SK-N-SH treated with all-trans-retinoic acid at 6 μM for 48 hours (cell line): ENCODE measurements around the gene SLC13A2.

Source experiments
- ATAC-seq: fragments of 200-7000 bp; cut with Tn5 transposase; 3 replicates; pipeline ENCODE4 v1.9.1; 2020; ENCODE audit warnings: mild to moderate bottlenecking, moderate library complexity
- BACH2 ChIP-seq: fragments of 250-450 bp; sonication (Bioruptor Pico); IDR thresholded peaks from 2 replicates; pipeline ENCODE4 v1.9.0; 2021; ENCODE audit warnings: mild to moderate bottlenecking, borderline replicate concordance
- CREB5 ChIP-seq: fragments of 250-450 bp; sonication (Bioruptor Pico); IDR thresholded peaks from 2 replicates; pipeline ENCODE4 v1.5.1; 2020; ENCODE audit warnings: low read depth, mild to moderate bottlenecking, moderate library complexity
- CSDC2 ChIP-seq: fragments of 250-450 bp; sonication (Bioruptor Pico); IDR thresholded peaks from 2 replicates; pipeline ENCODE4 v1.5.0; 2020; ENCODE audit warnings: mild to moderate bottlenecking, moderate library complexity
- CSRNP3 ChIP-seq: fragments of 250-450 bp; sonication (Bioruptor Pico); IDR thresholded peaks from 2 replicates; pipeline ENCODE4 v1.5.1; 2021; ENCODE audit warnings: mild to moderate bottlenecking, moderate library complexity
- GLIS3 ChIP-seq: fragments of 250-450 bp; sonication (Bioruptor Pico); IDR thresholded peaks from 2 replicates; pipeline ENCODE4 v1.5.0; 2020; ENCODE audit warnings: mild to moderate bottlenecking, moderate library complexity
- ISL1 ChIP-seq: fragments of 250-450 bp; sonication (Bioruptor Pico); IDR thresholded peaks from 2 replicates; pipeline ENCODE4 v2.1.2; 2022; ENCODE audit warnings: mild to moderate bottlenecking, moderate library complexity
- OSR1 ChIP-seq: fragments of 250-450 bp; sonication (Bioruptor Pico); IDR thresholded peaks from 2 replicates; pipeline ENCODE4 v1.8.0; 2022; ENCODE audit warnings: moderate library complexity, mild to moderate bottlenecking, inconsistent platforms
- PATZ1 ChIP-seq: fragments of 250-450 bp; sonication (Bioruptor Pico); IDR thresholded peaks from 2 replicates; pipeline ENCODE4 v1.8.0; 2020; ENCODE audit warnings: mild to moderate bottlenecking, moderate library complexity, borderline replicate concordance
- POU6F1 ChIP-seq: fragments of 250-450 bp; sonication (Bioruptor Pico); IDR thresholded peaks from 2 replicates; pipeline ENCODE4 v1.8.0; 2021; ENCODE audit warnings: low read depth, mild to moderate bottlenecking, moderate library complexity, borderline replicate concordance
- RARB ChIP-seq: fragments of 250-450 bp; sonication (Bioruptor Pico); IDR thresholded peaks from 2 replicates; pipeline ENCODE4 v1.8.0; 2021; ENCODE audit warnings: mild to moderate bottlenecking, moderate library complexity
- SNAI2 ChIP-seq: fragments of 250-450 bp; sonication (Bioruptor Pico); IDR thresholded peaks from 2 replicates; pipeline ENCODE4 v1.5.0; 2020; ENCODE audit warnings: mild to moderate bottlenecking, moderate library complexity
- TCF4 ChIP-seq: fragments of 250-450 bp; sonication (Bioruptor Pico); IDR thresholded peaks from 2 replicates; pipeline ENCODE4 v1.8.0; 2021; ENCODE audit warnings: mild to moderate bottlenecking, moderate library complexity, borderline replicate concordance
- TOX ChIP-seq: fragments of 250-450 bp; sonication (Bioruptor Pico); IDR thresholded peaks from 2 replicates; pipeline ENCODE4 v1.8.0; 2021; ENCODE audit warnings: mild to moderate bottlenecking, moderate library complexity, borderline replicate concordance
- TSHZ2 ChIP-seq: fragments of 250-450 bp; sonication (Bioruptor Pico); IDR thresholded peaks from 2 replicates; pipeline ENCODE4 v1.5.0; 2020; ENCODE audit warnings: mild to moderate bottlenecking, moderate library complexity
- ZC3H10 ChIP-seq: fragments of 250-450 bp; sonication (Bioruptor Pico); IDR thresholded peaks from 2 replicates; pipeline ENCODE4 v1.5.1; 2021; ENCODE audit warnings: mild to moderate bottlenecking, moderate library complexity
- ZFP3 ChIP-seq: fragments of 250-450 bp; sonication (Bioruptor Pico); IDR thresholded peaks from 2 replicates; pipeline ENCODE4 v1.5.0; 2020; ENCODE audit warnings: mild to moderate bottlenecking, moderate library complexity
- ZFP30 ChIP-seq: fragments of 450-650 bp; formaldehyde crosslinking; IDR thresholded peaks from 2 replicates; pipeline ENCODE4 v1.5.0; 2022; ENCODE audit warnings: mild to moderate bottlenecking, moderate library complexity
- ZNF565 ChIP-seq: fragments of 450-650 bp; formaldehyde crosslinking; conservative IDR thresholded peaks from 2 replicates; pipeline ENCODE4 v1.5.0; 2020; ENCODE audit warnings: low read depth, mild to moderate bottlenecking, moderate library complexity
- ZNF70 ChIP-seq: fragments of 450-650 bp; formaldehyde crosslinking; IDR thresholded peaks from 2 replicates; pipeline ENCODE4 v1.5.0; 2020; ENCODE audit warnings: mild to moderate bottlenecking, moderate library complexity
- ZNF8 ChIP-seq: fragments of 450-650 bp; formaldehyde crosslinking; IDR thresholded peaks from 2 replicates; pipeline ENCODE4 v1.5.0; 2020; ENCODE audit warnings: mild to moderate bottlenecking, moderate library complexity

SLC13A2 gene

GRCh38 chr17:28471531-28472342 lies 1.7 kb upstream of the SLC13A2 start:
- no peak for ATAC-seq
- TF ChIP-seq TOX (CRISPR knock-in tag) (no peak), ZNF8 (CRISPR knock-in tag) (no peak), ISL1 (CRISPR knock-in tag) (no peak), TCF4 (no peak), BACH2 (CRISPR knock-in tag) (no peak), ZFP30 (CRISPR knock-in tag) (no peak), CREB5 (CRISPR knock-in tag) (no peak), OSR1 (CRISPR knock-in tag) (no peak), PATZ1 (CRISPR knock-in tag) (no peak), RARB (CRISPR knock-in tag) (no peak), SNAI2 (CRISPR knock-in tag) (no peak), ZNF565 (no peak), ZFP3 (CRISPR knock-in tag) (no peak)

- TF ChIP-seq ZNF565 (no peak), CSRNP3 (CRISPR knock-in tag) (no peak), ZFP30 (CRISPR knock-in tag) (no peak), ZC3H10 (CRISPR knock-in tag) (no peak), ZNF70 (no peak), CSDC2 (no peak), OSR1 (CRISPR knock-in tag) (no peak), TCF4 (no peak), POU6F1 (CRISPR knock-in tag) (no peak), CREB5 (CRISPR knock-in tag) (no peak), PATZ1 (CRISPR knock-in tag) (no peak), TSHZ2 (CRISPR knock-in tag) (no peak), GLIS3 (no peak), BACH2 (CRISPR knock-in tag) (no peak), TOX (CRISPR knock-in tag) (no peak)
- TF ChIP-seq, all 23 proteins: peak for 0
- no peak for ATAC-seq
Measured at GRCh38 chr17:28472871-28473497, 460 bp upstream of the SLC13A2 start.
